GM12801 (cell line): ENCODE measurements around the gene GRM4.

Source experiments
- TF ChIP-seq, protein P1 (sequence below): IDR thresholded peaks from one replicate; pipeline ENCODE4 v1.5.1; 2011; ENCODE audit warnings: control low read depth; ENCODE audit not compliant: insufficient read length; ENCODE audit errors: extremely low read depth

GRM4 gene

DNA sequence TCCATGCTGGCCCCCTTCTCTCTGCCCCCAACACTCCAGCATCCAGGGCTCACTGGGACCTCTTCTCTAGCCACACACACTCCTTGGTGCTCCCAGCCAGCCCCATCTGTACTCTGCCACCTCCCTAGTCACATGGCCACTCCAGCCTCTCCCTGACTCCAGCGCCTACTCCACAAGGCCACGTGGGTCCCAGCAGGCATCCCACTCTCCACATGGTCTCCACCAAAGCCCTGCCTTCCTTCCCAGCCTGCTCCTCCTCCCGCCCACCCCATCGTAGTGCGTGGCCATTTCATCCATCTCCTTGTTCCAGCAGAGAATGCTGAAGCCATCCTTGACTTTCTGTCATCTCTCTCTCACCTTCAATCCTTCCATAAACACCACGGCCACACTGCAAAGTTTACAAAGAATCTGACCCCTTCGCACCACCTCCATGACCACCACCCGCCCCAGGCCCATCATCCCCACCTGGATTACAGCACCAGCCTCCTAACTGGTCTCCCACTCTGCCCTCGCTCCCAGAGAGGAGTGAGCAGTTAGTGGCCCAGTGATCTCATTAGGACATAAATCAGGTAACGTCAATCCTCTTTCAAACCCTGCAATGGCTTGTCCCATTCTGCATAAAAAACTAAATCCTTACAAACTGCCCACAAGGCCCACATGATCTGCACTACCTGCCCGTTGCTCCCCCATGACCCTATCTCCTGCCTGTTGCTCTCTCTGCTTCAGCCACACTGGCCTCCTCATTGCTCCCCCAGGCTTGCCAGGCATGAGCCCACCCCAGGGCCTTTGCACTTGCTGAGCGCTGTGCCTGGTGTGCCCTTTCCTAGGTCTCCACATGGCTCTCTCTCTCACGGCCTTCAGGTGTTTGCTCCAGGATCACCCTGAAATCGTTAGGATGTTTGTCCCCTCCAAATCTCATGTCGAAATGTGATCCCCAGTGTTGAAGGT lies 96.2 kb downstream of the GRM4 start:
- TF ChIP-seq, protein P1, sequence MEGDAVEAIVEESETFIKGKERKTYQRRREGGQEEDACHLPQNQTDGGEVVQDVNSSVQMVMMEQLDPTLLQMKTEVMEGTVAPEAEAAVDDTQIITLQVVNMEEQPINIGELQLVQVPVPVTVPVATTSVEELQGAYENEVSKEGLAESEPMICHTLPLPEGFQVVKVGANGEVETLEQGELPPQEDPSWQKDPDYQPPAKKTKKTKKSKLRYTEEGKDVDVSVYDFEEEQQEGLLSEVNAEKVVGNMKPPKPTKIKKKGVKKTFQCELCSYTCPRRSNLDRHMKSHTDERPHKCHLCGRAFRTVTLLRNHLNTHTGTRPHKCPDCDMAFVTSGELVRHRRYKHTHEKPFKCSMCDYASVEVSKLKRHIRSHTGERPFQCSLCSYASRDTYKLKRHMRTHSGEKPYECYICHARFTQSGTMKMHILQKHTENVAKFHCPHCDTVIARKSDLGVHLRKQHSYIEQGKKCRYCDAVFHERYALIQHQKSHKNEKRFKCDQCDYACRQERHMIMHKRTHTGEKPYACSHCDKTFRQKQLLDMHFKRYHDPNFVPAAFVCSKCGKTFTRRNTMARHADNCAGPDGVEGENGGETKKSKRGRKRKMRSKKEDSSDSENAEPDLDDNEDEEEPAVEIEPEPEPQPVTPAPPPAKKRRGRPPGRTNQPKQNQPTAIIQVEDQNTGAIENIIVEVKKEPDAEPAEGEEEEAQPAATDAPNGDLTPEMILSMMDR: no peak

DNA sequence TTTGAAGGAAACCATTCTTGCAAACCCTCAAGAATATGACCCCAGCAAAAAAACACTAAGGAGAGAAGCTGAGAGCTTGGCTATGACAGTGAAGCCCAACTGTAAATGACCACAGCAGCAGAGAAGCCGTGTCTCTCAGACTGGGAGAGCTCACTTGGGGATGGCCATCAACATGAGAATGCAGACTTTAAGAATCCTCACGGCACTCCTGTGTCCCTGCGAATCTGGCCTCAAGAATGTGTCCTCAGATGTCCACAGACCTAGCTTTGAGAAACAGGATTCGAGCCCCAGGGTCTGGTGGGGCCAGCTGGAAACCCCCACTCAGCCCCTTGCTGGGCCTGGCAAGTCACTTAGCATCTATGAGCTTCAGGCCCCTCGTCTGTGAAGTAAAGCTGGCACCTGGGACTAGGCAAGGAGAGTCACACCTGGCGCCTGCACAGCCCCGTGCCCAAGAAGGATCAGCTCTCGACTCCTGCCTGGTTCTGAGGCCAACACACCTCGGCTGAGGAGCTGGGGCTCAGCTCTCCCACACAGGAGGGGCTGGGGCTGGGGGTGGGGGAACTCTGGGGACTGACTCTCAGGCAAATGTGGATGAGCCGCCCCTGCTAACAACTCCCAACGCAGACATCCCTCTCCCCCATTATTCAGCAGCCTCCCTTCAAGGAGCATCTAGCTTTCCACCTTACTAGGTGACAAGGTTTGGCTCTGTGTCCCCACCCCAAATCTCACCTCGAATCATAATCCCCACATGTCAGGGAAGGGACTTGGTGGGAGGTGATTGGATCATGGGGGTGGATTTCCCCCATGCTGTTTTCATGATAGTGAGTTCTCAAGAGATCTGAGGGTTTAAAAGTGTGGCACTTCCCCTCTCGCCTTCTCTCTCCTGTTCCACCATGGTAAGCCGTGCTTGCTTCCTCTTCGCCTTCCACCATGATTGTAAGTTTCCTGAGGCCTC lies 97.7 kb downstream of the GRM4 start:
- TF ChIP-seq, protein P1: no peak

DNA sequence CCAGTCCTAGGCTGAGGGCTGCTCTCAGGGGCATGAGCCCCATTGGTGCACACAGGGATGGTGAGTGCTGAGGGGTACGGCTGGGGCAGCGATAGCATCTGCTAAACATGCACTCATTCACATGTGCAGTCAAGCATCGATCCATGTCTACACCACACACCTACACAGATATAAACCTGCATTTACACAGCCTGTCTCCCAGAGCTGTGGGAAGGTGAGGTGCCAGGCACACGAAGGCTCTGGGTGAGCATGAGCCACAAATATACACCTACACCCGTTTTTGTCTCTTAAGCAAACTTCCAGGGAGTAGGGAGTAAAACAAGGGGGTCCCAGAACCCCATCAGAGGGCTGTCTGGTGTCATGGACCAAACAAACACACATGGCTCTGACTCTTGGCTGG lies 99.3 kb downstream of the GRM4 start:
- TF ChIP-seq, protein P1: no peak

DNA sequence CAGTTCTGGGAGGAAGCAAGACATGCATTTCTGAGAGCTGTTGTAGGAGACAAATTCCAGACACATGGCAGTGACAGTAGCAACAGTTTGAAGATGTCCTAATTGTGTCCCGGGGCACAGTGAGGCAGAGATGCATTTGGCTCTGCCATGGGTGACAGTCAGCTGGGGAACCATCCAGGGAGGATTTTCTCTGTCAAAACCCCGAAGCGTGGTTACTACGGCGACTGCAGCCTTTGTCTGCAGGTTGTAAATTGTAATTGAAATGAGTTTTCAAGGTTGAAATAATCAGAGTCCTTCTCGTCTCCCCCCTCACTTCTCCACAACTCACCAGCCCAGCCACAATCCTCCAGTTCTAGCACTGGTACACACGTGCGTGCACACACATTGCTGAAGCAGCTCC lies 100.1 kb downstream of the GRM4 start:
- TF ChIP-seq, protein P1: no peak

DNA sequence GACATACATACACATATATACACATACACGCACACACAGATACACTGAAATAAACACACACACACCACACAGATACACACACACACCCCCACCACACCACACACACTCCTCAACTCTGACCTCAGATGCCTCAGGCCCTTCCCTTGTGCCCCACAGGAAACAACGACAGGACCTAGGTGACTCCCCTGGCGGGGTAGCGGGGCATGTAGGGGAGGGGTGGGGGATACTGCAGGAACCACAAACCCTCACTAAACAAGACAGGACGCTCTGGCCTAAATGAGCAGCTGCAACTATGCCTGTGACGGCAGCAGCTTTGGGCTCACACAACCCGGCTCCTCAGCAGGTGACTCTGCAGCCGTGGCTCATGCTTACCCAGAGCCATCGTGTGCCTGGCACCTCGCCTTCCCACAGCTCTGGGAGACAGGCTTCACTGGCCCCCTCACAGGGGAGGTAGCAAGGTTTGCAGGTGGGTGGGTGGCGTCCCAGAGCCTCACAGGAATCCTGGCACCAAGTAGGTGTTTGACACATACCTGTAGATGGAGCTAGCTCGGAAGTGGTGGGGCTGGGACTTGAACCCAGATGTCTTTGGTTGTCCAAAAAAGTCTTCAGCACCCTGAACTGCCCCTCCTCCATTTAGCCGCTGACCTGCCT lies 100.8 kb downstream of the GRM4 start:
- TF ChIP-seq, protein P1: no peak

DNA sequence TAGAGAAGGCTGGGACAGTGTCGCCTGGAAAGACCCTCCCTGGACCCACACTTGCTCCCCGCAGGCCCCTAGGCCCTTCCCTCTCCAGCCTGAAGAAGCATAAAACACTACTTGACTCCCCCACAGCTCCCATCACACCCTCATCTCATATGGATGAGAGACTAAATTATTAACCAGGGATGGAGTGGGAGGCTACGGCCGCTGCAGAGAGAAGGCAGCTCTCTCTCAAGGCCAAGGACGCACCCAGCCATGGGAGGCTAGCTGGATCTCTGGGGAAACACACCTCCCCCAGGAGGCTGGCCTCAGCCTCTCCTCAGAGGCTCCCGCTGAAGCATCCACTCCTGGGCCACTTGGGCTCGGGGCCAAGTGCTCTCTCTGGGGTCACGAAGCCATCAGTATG lies 102.5 kb downstream of the GRM4 start:
- TF ChIP-seq, protein P1: no peak

DNA sequence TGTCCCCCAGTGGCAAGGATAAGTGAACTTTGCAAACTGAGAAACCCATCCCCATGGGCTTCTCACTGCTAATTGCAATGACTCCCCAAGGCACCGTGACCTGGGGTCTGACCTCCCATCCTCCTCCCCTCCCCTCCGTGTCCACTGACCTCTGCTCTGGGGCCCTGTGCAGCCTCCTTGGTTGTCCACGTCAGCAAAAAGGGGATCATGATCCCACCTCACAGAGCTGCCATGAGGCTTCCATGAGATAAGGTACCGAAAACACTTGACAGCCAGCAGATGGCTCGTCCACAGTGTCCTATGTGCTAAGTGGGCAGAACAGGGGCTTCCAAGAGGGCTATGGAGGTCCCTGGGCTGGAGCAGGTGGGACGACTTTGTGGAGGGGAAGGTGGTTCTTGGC lies 104.5 kb downstream of the GRM4 start:
- TF ChIP-seq, protein P1: no peak
